ENCODE results near the gene FBN2.

- TF ChIP-seq CTCF (IDR thresholded peaks at IDR 0.05), result no peak
- no peak for TF ChIP-seq POLR2A (IDR thresholded peaks at IDR 0.05)
Observed at GRCh38 chr5:128574041-128574440, 36.0 kb upstream of the FBN2 start.

Data from Peyer's patch (tissue), 4 donors.